MCF 10A (cell line): ENCODE data around the gene ABCC4. TPM values are rescaled to one million over a fixed set of nuclear protein-coding genes. Genes with fewer than 3 reads are reported as not detected.

ENCODE experiments used
- BruUV-seq: library from RNA; stranded (reverse); fragments of 400-500 nt; replicated peaks from 2 replicates; lab custom pipeline; 2021; lab: Mats Ljungman, UMichigan
- CTCF ChIA-PET: fragments of 300-600 bp; sonication (Branson Sonifier 250); formaldehyde crosslinking; extraction: SDS; loops from one replicate; lab custom pipeline; 2021; ENCODE audit warnings: antibody characterized with exemption, inconsistent platforms; lab: Yijun Ruan, JAX
- POLR2A ChIA-PET: fragments of 300-600, 350-650 bp; sonication (Branson Sonifier 250); formaldehyde crosslinking; extraction: SDS; loops from one replicate; lab custom pipeline; 2020; ENCODE audit warnings: antibody characterized with exemption, inconsistent platforms; lab: Yijun Ruan, JAX
- DNase-seq: peaks from one replicate; pipeline ENCODE4 v3.0.0-alpha.2; 2018; ENCODE audit not compliant: unreplicated experiment
- H3K27ac Mint-ChIP-seq: one replicate; pipeline ENCODE4 v1.8.0; 2022; ENCODE audit warnings: mild to moderate bottlenecking, low read depth, mixed read lengths; ENCODE audit not compliant: unreplicated experiment
- H3K27me3 Mint-ChIP-seq: one replicate; pipeline ENCODE4 v1.8.0; 2022; ENCODE audit warnings: mixed read lengths; ENCODE audit not compliant: insufficient read depth, unreplicated experiment
- H3K36me3 Mint-ChIP-seq: one replicate; pipeline ENCODE4 v1.8.0; 2022; ENCODE audit warnings: mild to moderate bottlenecking, moderate library complexity, mixed read lengths; ENCODE audit not compliant: insufficient read depth, unreplicated experiment
- H3K4me1 Mint-ChIP-seq: one replicate; pipeline ENCODE4 v1.8.0; 2022; ENCODE audit warnings: mixed read lengths; ENCODE audit not compliant: insufficient read depth, unreplicated experiment
- H3K4me3 Mint-ChIP-seq: one replicate; pipeline ENCODE4 v1.8.0; 2022; ENCODE audit warnings: mild to moderate bottlenecking, moderate library complexity, mixed read lengths; ENCODE audit not compliant: unreplicated experiment
- H3K9me3 Mint-ChIP-seq: one replicate; pipeline ENCODE4 v1.8.0; 2022; ENCODE audit warnings: mixed read lengths; ENCODE audit not compliant: unreplicated experiment
- intact Hi-C: fragments of 100-400 bp; cut with micrococcal nuclease; formaldehyde crosslinking; loops from 2 replicates; pipeline ENCODE4 v1.14.1; 2022
- total RNA-seq: library from RNA; stranded (reverse); gene quantifications from 2 replicates; pipeline ENCODE4 v1.2.3, GENCODE V29; 2022
- TF ChIP-seq, protein P1 (sequence below): fragments of 200-600 bp; IDR thresholded peaks from one replicate; pipeline ENCODE4 v1.8.0; 2022; ENCODE audit warnings: antibody characterized with exemption, mild to moderate bottlenecking; ENCODE audit not compliant: unreplicated experiment

ABCC4 gene
- total RNA-seq, 1 experiment from 2014 or later: 13.9 TPM

GRCh38 chr13:95253033-95253432 lies 48.2 kb downstream of the ABCC4 start:
- TF ChIP-seq, protein P1, sequence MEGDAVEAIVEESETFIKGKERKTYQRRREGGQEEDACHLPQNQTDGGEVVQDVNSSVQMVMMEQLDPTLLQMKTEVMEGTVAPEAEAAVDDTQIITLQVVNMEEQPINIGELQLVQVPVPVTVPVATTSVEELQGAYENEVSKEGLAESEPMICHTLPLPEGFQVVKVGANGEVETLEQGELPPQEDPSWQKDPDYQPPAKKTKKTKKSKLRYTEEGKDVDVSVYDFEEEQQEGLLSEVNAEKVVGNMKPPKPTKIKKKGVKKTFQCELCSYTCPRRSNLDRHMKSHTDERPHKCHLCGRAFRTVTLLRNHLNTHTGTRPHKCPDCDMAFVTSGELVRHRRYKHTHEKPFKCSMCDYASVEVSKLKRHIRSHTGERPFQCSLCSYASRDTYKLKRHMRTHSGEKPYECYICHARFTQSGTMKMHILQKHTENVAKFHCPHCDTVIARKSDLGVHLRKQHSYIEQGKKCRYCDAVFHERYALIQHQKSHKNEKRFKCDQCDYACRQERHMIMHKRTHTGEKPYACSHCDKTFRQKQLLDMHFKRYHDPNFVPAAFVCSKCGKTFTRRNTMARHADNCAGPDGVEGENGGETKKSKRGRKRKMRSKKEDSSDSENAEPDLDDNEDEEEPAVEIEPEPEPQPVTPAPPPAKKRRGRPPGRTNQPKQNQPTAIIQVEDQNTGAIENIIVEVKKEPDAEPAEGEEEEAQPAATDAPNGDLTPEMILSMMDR: no peak
- BruUV-seq: no TSS peak
- H3K4me1 Mint-ChIP-seq: peaks cover 15% of the 10 kb centered on the region
- ChIA-PET POLR2A (no interaction called here), CTCF (interaction anchor here (1.0 kb wide), 1 partner anchor 44 kb away, joined by 3 read pairs; no protein-coding TSS in a partner anchor)
- intact Hi-C loops: no loop called here
- H3K27ac Mint-ChIP-seq: no peak overlapping the region
- no peaks in the 10 kb centered on the region for H3K9me3 Mint-ChIP-seq
- DNase-seq: no peak
- H3K27me3 Mint-ChIP-seq: no peaks in the 10 kb centered on the region
- H3K4me3 Mint-ChIP-seq: no peak overlapping the region
- H3K36me3 Mint-ChIP-seq: no peaks in the 10 kb centered on the region

- ChIA-PET CTCF (no interaction called here), POLR2A (no interaction called here)
- H3K36me3 Mint-ChIP-seq: no peaks in the 10 kb centered on the region
- H3K4me3 Mint-ChIP-seq: no peak overlapping the region
- no TSS peak for BruUV-seq
- TF ChIP-seq, protein P1: no peak
- intact Hi-C loops: no loop called here
- H3K4me1 Mint-ChIP-seq: peaks cover 19% of the 10 kb centered on the region
- no peaks in the 10 kb centered on the region for H3K27me3 Mint-ChIP-seq
- no peak overlapping the region for H3K27ac Mint-ChIP-seq
- no peak for DNase-seq
- no peaks in the 10 kb centered on the region for H3K9me3 Mint-ChIP-seq
Observed at GRCh38 chr13:95251641-95252040, 49.6 kb downstream of the ABCC4 start.

DNA sequence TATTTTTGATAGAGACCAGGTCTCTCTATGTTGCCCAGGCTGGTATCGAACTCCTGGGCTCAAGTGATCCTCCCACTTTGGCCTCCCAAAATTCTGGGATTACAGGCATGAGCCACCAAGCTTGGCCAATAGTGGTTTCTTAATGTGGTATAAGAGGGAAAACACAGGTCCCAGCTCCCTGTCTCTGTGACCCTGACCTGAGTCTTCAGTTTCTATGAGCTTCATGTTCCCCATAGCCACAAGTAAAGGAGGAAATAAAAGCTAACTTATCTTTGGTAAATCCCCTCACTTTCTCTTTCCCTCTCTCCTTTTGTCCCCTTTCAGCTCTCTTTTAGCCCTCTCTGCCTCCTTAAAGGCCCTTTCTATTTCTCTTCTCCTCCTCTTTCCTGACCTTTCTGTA lies 50.3 kb downstream of the ABCC4 start:
- no peaks in the 10 kb centered on the region for H3K9me3 Mint-ChIP-seq
- no peaks in the 10 kb centered on the region for H3K27me3 Mint-ChIP-seq
- no TSS peak for BruUV-seq
- peaks cover 22% of the 10 kb centered on the region for H3K4me1 Mint-ChIP-seq
- TF ChIP-seq, protein P1: no peak
- POLR2A ChIA-PET: no interaction called here
- DNase-seq: no peak
- intact Hi-C loops: no loop called here
- H3K36me3 Mint-ChIP-seq: no peaks in the 10 kb centered on the region
- H3K4me3 Mint-ChIP-seq: no peak overlapping the region
- no peak overlapping the region for H3K27ac Mint-ChIP-seq
- CTCF ChIA-PET: no interaction called here

DNA sequence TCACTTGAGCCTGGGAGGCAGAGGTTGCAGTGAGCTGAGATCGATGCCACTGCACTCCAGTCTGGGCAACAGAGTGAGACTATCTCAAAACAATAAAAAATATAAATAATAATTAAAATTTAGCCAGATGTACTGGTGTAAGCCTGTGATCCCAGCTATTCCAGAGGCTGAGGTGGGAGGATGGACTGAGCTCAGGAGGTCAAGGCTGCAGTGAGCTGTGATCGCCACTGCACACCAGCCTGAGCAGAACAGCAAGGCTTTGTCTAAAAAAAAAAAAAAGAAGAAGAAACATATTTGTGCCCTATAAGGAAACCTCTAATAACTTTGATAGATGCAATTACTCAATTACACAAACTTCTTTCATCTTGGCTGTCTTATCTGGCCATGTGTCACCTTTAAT lies 52.3 kb downstream of the ABCC4 start:
- H3K4me1 Mint-ChIP-seq: peaks cover 8% of the 10 kb centered on the region
- H3K9me3 Mint-ChIP-seq: no peaks in the 10 kb centered on the region
- TF ChIP-seq, protein P1: no peak
- no peaks in the 10 kb centered on the region for H3K27me3 Mint-ChIP-seq
- intact Hi-C loops: no loop called here
- ChIA-PET POLR2A (no interaction called here), CTCF (interaction anchor here (0.5 to 1.6 kb wide), 4 partner anchors 27 to 131 kb away, joined by 3 to 6 read pairs (median 3); no protein-coding TSS in a partner anchor)
- no peak overlapping the region for H3K4me3 Mint-ChIP-seq
- no peak overlapping the region for H3K27ac Mint-ChIP-seq
- DNase-seq: no peak
- H3K36me3 Mint-ChIP-seq: no peaks in the 10 kb centered on the region
- no TSS peak for BruUV-seq
